ENCODE measurements around the gene NELL1.
"Not testable (repeated sequence)": the region's sequence is repeated elsewhere in the genome, so short reads cannot be mapped to it uniquely, and the experiment has no call there.

NELL1 gene

GRCh38 chr11:21257461-21257860, 588.1 kb downstream of the NELL1 start:
- DNase-seq = no peak

GRCh38 chr11:21258414-21258813, 589.0 kb downstream of the NELL1 start:
- DNase-seq = no peak

GRCh38 chr11:21260101-21260500, 590.7 kb downstream of the NELL1 start:
- DNase-seq = no peak

GRCh38 chr11:21262992-21263391, 593.6 kb downstream of the NELL1 start:
- no peak for DNase-seq

- no peak for DNase-seq
These were observed 594.7 kb downstream of the NELL1 start for GRCh38 chr11:21264125-21264524.

GRCh38 chr11:21268036-21268435, 598.6 kb downstream of the NELL1 start:
- DNase-seq = no peak

- DNase-seq = not testable (repeated sequence)
These were observed 602.8 kb downstream of the NELL1 start for GRCh38 chr11:21272139-21272538.

- DNase-seq = no peak
These were observed 609.5 kb downstream of the NELL1 start for GRCh38 chr11:21278840-21279239.

GRCh38 chr11:21285104-21285503, 615.7 kb downstream of the NELL1 start:
- no peak for DNase-seq

- DNase-seq = no peak
These were observed 620.3 kb downstream of the NELL1 start for GRCh38 chr11:21289686-21290085.

GRCh38 chr11:21295508-21295907, 626.1 kb downstream of the NELL1 start:
- DNase-seq = no peak

- no peak for DNase-seq
These were observed 632.6 kb downstream of the NELL1 start for GRCh38 chr11:21301981-21302380.

GRCh38 chr11:21306739-21307358, 637.5 kb downstream of the NELL1 start:
- DNase-seq = no peak

GRCh38 chr11:21307874-21308273, 638.5 kb downstream of the NELL1 start:
- DNase-seq = no peak

- DNase-seq = no peak
These were observed 647.2 kb downstream of the NELL1 start for GRCh38 chr11:21316591-21316990.

GRCh38 chr11:21321072-21321471, 651.7 kb downstream of the NELL1 start:
- DNase-seq = no peak

- no peak for DNase-seq
These were observed 652.1 kb downstream of the NELL1 start for GRCh38 chr11:21321530-21321929.

GRCh38 chr11:21323617-21324016, 654.2 kb downstream of the NELL1 start:
- no peak for DNase-seq

GRCh38 chr11:21343204-21343603, 673.8 kb downstream of the NELL1 start:
- no peak for DNase-seq

- DNase-seq = no peak
These were observed 677.0 kb downstream of the NELL1 start for GRCh38 chr11:21346361-21346760.

- no peak for DNase-seq
These were observed 681.2 kb downstream of the NELL1 start for GRCh38 chr11:21350613-21351012.

GRCh38 chr11:21353425-21353824, 684.0 kb downstream of the NELL1 start:
- DNase-seq = no peak

- DNase-seq = no peak
These were observed 695.7 kb downstream of the NELL1 start for GRCh38 chr11:21364866-21365624.

- DNase-seq = no peak
These were observed 700.6 kb downstream of the NELL1 start for GRCh38 chr11:21369947-21370346.

- no peak for DNase-seq
These were observed 701.7 kb downstream of the NELL1 start for GRCh38 chr11:21371044-21371443.
